HUES6 (cell line): ENCODE data around the gene CCR2.
"Not testable (repeated sequence)": the region's sequence is repeated elsewhere in the genome, so short reads cannot be mapped to it uniquely, and the experiment has no call there.

Experiments
- H3K27ac ChIP-seq: 2 replicates; pipeline ENCODE4 v1.7.0; 2013; ENCODE audit warnings: low read depth, mild to moderate bottlenecking, low read length, inconsistent platforms
- H3K27me3 ChIP-seq: 2 replicates; pipeline ENCODE4 v1.6.1; 2013; ENCODE audit warnings: low read length; ENCODE audit not compliant: control insufficient read depth, insufficient read depth
- H3K36me3 ChIP-seq: 2 replicates; pipeline ENCODE4 v1.6.1; 2013; ENCODE audit warnings: low read length; ENCODE audit not compliant: control insufficient read depth, insufficient read depth
- H3K4me1 ChIP-seq: 2 replicates; pipeline ENCODE4 v1.6.1; 2013; ENCODE audit warnings: low read length; ENCODE audit not compliant: control insufficient read depth, insufficient read depth
- H3K4me3 ChIP-seq: 2 replicates; pipeline ENCODE4 v1.5.1; 2013; ENCODE audit warnings: low read depth, low read length
- H3K9ac ChIP-seq: one replicate; pipeline ENCODE4 v1.6.1; 2013; ENCODE audit warnings: mild to moderate bottlenecking, low read length
- H3K9me3 ChIP-seq: 2 replicates; pipeline ENCODE4 v1.6.1; 2013; ENCODE audit warnings: low read depth, low read length; ENCODE audit not compliant: control insufficient read depth, insufficient read depth

CCR2 gene

DNA sequence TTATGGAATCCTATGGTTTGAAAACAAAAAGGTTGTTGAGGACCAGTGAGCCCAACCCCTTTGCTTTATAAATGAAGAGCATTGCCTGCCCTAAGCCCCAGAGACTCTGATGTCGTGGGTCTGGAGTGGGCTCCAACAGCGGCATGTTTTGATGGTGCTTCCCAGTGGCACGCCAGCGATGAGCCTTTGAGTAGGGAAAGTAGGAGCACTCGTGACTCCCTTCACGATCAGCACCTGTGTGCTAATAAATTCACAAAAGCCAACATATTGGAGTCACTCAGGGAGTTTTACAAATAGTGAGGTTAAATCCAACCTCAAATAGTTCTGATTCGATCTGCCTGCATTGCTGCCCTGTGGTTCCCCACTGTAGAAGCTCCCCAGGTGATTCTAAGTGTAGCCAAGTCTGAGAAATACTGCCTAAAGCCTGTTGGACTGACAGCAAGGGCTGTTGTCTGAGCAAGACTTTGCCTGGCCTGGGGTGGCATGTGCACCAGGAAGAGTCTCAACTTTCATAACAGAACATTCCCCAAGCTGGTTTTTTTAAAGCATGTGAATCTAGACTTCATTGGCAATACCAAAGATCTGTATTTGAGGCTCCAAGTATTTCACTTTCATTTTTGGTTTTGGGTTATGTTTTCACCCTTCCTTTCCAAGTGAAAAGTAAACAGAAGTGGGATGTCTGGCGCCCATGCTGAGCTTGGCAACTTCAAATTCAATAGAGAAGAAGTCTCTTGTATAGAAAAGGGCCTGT lies 26.7 kb downstream of the CCR2 start:
- Histone ChIP-seq H3K27ac (no peak overlapping the region), H3K9ac (no peak overlapping the region), H3K4me3 (no peak overlapping the region), H3K9me3 (no peaks in the 10 kb centered on the region), H3K27me3 (no peaks in the 10 kb centered on the region), H3K36me3 (no peaks in the 10 kb centered on the region), H3K4me1 (peaks cover 15% of the 10 kb centered on the region)

DNA sequence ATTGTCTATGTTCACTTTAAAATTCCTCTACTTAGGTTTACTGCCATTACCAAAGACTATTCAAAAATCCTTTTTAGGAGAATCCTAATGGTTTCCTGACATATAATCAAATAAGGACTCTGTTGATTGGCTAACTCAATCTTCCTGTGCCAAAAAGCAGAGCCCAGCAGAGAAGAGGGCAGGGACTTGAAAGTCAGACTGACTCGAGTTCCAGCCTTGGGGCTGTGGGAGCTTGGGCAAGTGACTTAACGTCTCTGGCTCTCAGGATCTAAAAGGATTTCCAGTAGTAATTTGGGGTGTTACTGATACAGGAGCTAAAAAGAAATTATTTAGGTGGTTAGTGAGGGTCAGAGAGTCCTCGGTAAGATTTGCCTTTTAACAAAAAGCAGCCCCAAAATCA lies 27.7 kb downstream of the CCR2 start:
- Histone ChIP-seq H3K27ac (no peak overlapping the region), H3K9ac (no peak overlapping the region), H3K36me3 (no peaks in the 10 kb centered on the region), H3K9me3 (no peaks in the 10 kb centered on the region), H3K4me3 (no peak overlapping the region), H3K4me1 (peaks cover 10% of the 10 kb centered on the region), H3K27me3 (no peaks in the 10 kb centered on the region)

DNA sequence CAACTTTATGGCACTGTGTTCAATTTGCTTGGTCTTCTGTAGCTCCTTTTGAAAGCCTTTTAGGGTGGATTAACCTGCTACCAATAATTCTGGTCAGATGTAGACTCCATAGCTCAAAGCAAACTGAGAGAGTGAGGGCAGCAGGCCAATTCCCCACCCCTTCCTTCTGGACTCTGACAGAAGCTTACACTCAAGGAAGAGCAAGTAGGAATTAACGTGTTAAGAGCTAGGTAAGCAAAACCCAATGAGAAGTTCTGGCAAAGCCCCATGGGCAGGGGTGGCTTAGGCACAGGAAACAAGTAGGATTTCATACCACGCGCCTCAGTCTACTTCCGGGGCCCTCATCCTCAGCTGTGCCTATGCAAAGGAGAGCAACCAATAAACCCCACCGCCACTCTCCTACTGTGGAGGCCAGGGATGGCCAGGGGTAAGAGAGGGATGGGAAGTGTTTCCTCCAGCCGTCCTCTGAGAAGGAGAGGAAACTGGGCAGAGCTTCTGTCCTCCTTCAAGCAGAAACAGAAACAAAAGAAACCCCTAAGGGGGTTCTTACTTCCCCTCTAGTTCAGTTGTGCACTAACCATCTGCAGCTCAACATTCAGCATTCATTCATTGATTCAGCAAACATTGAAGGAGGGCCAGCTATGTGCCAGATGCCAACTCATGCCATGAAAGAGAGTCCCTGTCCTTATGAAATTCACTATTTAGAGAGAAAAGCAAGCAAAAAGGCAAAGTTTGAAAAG lies 29.5 kb downstream of the CCR2 start:
- Histone ChIP-seq H3K27ac (no peak overlapping the region), H3K9me3 (0 out of 2 replicates have a peak, but pooled peaks cover 3% of the 10 kb centered on the region), H3K27me3 (no peaks in the 10 kb centered on the region), H3K4me3 (no peak overlapping the region), H3K4me1 (peaks cover 10% of the 10 kb centered on the region), H3K9ac (no peak overlapping the region), H3K36me3 (no peaks in the 10 kb centered on the region)

DNA sequence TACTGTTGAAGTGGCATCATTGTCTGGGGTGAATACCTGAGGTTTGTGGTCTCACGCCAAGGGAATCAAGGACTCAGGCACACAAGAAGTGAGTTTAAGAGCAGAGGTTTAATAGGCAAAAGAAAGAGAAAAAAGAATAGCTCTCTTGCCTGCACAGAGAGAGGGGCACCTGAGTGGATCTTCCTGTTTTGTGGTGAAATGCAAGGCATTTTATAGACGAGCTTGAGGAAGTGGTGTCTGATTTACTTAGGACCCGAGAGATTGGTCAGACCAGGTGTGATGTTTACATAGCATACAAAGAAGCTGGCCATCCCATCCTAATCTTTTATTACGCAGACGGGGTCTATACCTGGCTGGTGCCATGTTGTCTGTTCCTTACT lies 30.0 kb downstream of the CCR2 start:
- no peak overlapping the region for H3K9ac ChIP-seq
- H3K27me3 ChIP-seq, result no peaks in the 10 kb centered on the region
- H3K4me1 ChIP-seq, result peaks cover 10% of the 10 kb centered on the region
- 0 out of 2 replicates have a peak, but pooled peaks cover 3% of the 10 kb centered on the region for H3K9me3 ChIP-seq
- H3K36me3 ChIP-seq, result no peaks in the 10 kb centered on the region
- H3K27ac ChIP-seq, result no peak overlapping the region
- no peak overlapping the region for H3K4me3 ChIP-seq

- no peaks in the 10 kb centered on the region; the same call in 1 of the 2 replicates for H3K4me1 ChIP-seq
- H3K9ac ChIP-seq, result no peak overlapping the region
- no peak overlapping the region for H3K27ac ChIP-seq
- no peaks in the 10 kb centered on the region for H3K27me3 ChIP-seq
- no peak overlapping the region for H3K4me3 ChIP-seq
- no peaks in the 10 kb centered on the region for H3K36me3 ChIP-seq
- H3K9me3 ChIP-seq, result 0 out of 2 replicates have a peak, but pooled peaks cover 3% of the 10 kb centered on the region
Measured at GRCh38 chr3:46386205-46386604, 32.3 kb downstream of the CCR2 start.

GRCh38 chr3:46388847-46389246 lies 34.9 kb downstream of the CCR2 start:
- H3K4me1 ChIP-seq, result peaks cover 16% of the 10 kb centered on the region; the same call in 1 of the 2 replicates
- not testable (repeated sequence) for H3K9ac ChIP-seq, H3K4me3 ChIP-seq, H3K27me3 ChIP-seq, H3K9me3 ChIP-seq, H3K27ac ChIP-seq, H3K36me3 ChIP-seq

DNA sequence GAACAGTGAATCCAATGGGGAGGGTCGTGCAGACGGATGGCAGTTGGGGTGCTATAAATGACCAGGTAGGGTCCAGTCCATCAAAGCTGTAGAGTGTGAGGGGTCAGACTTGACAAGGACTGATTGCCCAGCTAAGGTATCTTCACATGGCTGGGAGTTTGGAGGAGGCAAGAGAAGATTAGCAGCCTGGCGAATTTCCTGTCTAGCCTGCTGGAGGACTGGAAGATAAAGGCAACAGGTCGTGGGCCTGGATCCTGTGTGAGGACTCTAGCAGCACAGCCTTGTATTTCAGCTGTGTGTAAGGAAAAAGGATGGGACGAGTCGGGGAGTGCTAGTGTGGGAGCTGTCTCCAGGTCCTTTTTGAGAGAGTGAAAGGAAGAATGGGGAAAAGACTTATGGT lies 35.4 kb downstream of the CCR2 start:
- Histone ChIP-seq H3K4me1 (peaks cover 20% of the 10 kb centered on the region; the same call in 1 of the 2 replicates), H3K4me3 (no peak overlapping the region), H3K27me3 (no peaks in the 10 kb centered on the region), H3K36me3 (no peaks in the 10 kb centered on the region), H3K9ac (no peak overlapping the region), H3K9me3 (0 out of 2 replicates have a peak, but pooled peaks cover 3% of the 10 kb centered on the region), H3K27ac (no peak overlapping the region)

DNA sequence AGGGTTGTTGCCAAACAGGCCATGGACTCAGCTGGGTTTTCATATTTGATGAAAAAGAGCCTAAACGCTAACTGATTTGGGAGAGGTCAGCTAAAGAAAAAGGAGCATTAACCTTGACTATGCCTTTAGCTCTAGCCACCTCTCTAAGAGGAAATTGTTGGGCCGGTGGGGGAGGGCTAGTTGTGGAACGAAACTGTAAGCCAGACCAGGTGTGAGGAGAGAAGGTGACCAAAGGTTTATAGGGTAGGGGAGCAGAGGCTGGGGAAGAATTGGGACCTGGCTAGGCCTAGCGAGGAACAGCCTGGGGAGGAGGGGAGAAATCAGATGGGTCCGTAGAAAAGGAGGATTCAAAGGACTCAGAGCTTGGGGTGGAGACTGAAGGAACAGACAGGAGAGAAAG lies 37.6 kb downstream of the CCR2 start:
- H3K9me3 ChIP-seq, H3K9ac ChIP-seq, H3K4me3 ChIP-seq, H3K27me3 ChIP-seq, H3K27ac ChIP-seq, H3K36me3 ChIP-seq: not testable (repeated sequence)
- peaks cover 20% of the 10 kb centered on the region; the same call in 1 of the 2 replicates for H3K4me1 ChIP-seq

GRCh38 chr3:46393011-46393410 lies 39.1 kb downstream of the CCR2 start:
- Histone ChIP-seq H3K4me3 (no peak overlapping the region), H3K9ac (no peak overlapping the region), H3K36me3 (no peaks in the 10 kb centered on the region), H3K9me3 (no peaks in the 10 kb centered on the region), H3K4me1 (peaks cover 20% of the 10 kb centered on the region; the same call in 1 of the 2 replicates), H3K27ac (no peak overlapping the region), H3K27me3 (no peaks in the 10 kb centered on the region)

DNA sequence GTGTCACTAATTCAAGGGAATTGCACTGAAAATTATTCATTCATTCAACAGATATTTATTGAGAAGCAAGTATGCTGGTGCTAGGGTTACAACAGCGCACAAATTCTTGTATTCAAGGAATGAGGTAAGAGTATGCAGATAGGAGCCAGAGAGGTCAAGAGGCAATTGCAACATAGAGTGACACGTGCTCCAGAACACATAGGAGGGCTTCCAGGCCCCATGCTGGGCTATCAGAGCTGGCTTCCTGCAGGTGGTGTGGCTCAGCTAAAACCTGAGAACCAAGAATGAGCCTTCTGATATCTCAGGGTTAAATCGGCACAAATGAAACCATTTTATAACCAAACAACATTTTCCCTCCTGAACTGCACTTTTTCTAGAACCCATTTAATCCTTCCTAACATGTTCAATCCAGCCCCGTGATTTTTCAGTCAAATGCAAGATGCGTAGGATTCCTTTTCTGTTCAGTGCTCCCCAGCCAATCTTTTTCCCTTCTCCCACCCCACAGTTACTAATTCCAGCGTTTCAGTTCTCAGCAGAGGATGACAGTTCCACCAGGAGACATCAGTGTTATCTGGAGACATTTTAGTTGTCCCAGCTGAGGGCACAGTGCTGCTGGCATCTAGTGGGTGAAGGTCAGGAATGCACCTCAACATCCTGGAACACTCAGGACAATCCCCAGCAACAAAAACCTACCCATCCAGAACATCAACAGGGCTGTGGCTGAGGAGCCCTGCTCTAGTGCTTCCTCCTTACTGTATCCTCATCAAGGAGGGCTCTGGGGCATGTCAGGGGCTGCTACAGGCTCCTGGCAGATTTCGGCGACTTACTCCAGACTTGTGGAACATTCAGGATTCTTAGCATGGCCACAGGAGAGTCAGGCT lies 39.9 kb downstream of the CCR2 start:
- Histone ChIP-seq H3K9ac (peak overlapping the region; percentile 17), H3K27me3 (no peaks in the 10 kb centered on the region), H3K27ac (no peak overlapping the region), H3K9me3 (no peaks in the 10 kb centered on the region), H3K4me1 (peaks cover 20% of the 10 kb centered on the region; the same call in 1 of the 2 replicates), H3K36me3 (no peaks in the 10 kb centered on the region), H3K4me3 (no peak overlapping the region)
